A673 (cell line): ENCODE data around the gene WDR37.

Experiments used
- EZH2 ChIP-seq: fragments of 200-600 bp; sonication (generic); IDR thresholded peaks from 2 replicates; pipeline ENCODE4 v1.6.1; 2017; ENCODE audit warnings: borderline replicate concordance, low read depth, mild to moderate bottlenecking, mixed read lengths, antibody characterized with exemption, low read length; ENCODE audit not compliant: poor library complexity, severe bottlenecking
- TF ChIP-seq, protein P1 (sequence below): fragments of 300-800, 200-600 bp; sonication (generic); conservative IDR thresholded peaks from 2 replicates; pipeline ENCODE4 v1.5.1; 2017; ENCODE audit warnings: low read depth, mild to moderate bottlenecking, antibody characterized with exemption, low read length, moderate library complexity, mixed read lengths

- TF ChIP-seq, protein P1, sequence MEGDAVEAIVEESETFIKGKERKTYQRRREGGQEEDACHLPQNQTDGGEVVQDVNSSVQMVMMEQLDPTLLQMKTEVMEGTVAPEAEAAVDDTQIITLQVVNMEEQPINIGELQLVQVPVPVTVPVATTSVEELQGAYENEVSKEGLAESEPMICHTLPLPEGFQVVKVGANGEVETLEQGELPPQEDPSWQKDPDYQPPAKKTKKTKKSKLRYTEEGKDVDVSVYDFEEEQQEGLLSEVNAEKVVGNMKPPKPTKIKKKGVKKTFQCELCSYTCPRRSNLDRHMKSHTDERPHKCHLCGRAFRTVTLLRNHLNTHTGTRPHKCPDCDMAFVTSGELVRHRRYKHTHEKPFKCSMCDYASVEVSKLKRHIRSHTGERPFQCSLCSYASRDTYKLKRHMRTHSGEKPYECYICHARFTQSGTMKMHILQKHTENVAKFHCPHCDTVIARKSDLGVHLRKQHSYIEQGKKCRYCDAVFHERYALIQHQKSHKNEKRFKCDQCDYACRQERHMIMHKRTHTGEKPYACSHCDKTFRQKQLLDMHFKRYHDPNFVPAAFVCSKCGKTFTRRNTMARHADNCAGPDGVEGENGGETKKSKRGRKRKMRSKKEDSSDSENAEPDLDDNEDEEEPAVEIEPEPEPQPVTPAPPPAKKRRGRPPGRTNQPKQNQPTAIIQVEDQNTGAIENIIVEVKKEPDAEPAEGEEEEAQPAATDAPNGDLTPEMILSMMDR = no peak
- no peak for TF ChIP-seq EZH2
Measured at GRCh38 chr10:1040133-1040532, 16.1 kb upstream of the WDR37 start.
